Mammary epithelial cell (primary cell): ENCODE measurements around the gene SMYD3.

Experiments used
- EZH2 ChIP-seq: IDR thresholded peaks from 2 replicates; pipeline ENCODE4 v1.6.1; 2012; ENCODE audit warnings: low read length, inconsistent platforms, borderline replicate concordance
- TF ChIP-seq, protein P1 (sequence below), 2 donors: IDR thresholded peaks in 1 of 2; conservative IDR thresholded peaks in 1 of 2; 2 replicates each; pipeline ENCODE4 v1.5.1; 2011 to 2012; ENCODE audit warnings: inconsistent platforms in 2 of 2, low read length in 2 of 2, mild to moderate bottlenecking in 2 of 2, control low read depth in 1 of 2, low read depth in 1 of 2; ENCODE audit not compliant: insufficient read depth in 1 of 2; ENCODE audit errors: extremely low read depth in 1 of 2

DNA sequence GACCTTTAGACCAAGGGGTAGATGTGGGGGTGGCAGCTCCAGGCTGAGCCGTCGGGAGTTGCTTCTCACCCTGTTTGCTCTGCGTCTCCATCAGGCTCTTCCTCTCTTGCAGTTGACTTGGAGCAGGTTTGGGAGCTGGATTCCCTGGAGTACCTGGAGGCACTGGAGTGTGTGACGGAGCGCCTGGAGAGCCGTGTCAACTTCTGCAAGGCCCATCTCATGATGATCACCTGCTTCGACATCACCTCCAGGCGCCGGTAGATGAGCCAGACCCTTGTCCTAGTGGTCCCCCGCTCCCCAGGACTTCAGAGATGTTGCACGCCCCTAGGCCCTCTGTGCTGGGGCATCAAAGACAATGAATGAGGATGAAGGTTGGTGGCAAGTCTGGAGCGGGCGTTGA is 804.7 kb downstream of the SMYD3 start:
- no peak for TF ChIP-seq EZH2
- TF ChIP-seq, protein P1, sequence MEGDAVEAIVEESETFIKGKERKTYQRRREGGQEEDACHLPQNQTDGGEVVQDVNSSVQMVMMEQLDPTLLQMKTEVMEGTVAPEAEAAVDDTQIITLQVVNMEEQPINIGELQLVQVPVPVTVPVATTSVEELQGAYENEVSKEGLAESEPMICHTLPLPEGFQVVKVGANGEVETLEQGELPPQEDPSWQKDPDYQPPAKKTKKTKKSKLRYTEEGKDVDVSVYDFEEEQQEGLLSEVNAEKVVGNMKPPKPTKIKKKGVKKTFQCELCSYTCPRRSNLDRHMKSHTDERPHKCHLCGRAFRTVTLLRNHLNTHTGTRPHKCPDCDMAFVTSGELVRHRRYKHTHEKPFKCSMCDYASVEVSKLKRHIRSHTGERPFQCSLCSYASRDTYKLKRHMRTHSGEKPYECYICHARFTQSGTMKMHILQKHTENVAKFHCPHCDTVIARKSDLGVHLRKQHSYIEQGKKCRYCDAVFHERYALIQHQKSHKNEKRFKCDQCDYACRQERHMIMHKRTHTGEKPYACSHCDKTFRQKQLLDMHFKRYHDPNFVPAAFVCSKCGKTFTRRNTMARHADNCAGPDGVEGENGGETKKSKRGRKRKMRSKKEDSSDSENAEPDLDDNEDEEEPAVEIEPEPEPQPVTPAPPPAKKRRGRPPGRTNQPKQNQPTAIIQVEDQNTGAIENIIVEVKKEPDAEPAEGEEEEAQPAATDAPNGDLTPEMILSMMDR (conservative IDR thresholded peaks at IDR 0.05 in 1 of 2, IDR thresholded peaks at IDR 0.05 in 1 of 2; ENCODE audit: extremely low read depth in 1 of 2, insufficient read depth in 1 of 2, low read depth in 1 of 2, low read length in 2 of 2) = no peak
